ENCODE measurements around the gene LTBP2.

DNA sequence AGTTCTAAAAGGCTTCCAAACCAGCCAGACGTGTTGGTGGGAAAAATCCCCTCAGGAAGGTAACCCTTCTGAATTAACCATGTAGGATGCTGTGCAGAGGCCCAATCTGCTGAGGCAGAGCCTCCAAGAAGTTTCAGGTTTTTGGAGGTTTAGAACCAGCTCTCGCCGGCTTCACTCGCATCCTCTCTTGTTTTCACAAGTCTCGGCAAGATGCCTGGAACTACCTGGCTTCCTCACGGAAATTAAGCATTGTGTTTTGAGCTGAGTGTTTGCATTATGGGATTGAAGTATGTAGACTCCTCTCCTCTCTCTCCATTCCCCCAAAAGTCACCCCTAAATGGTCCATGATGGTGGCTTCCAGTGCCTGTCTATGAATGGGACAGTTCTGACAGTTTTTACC is 20.6 kb downstream of the LTBP2 start:
- no peak for TF ChIP-seq POLR2A (IDR thresholded peaks at IDR 0.05; ENCODE audit: low read depth, low read length)
- TF ChIP-seq POLR2AphosphoS5 (IDR thresholded peaks at IDR 0.05; ENCODE audit: low read depth, low read length), result no peak
- no peak for TF ChIP-seq TAF1 (IDR thresholded peaks at IDR 0.05; ENCODE audit: borderline replicate concordance, low read depth, low read length)

Measured in GM12892 (cell line).